ENCODE measurements around the gene FCHSD2. TPM values are rescaled to one million over a fixed set of nuclear protein-coding genes. Genes with fewer than 3 reads are reported as not detected.

FCHSD2 gene
- total and polyA plus RNA-seq, 2 of the 13 experiments (the other 11 are each of a cell fraction or from before 2014, with no cell fraction given) = 20.5 to 24.8 TPM

GRCh38 chr11:73099512-73100266, 42.4 kb downstream of the FCHSD2 start:
- intact Hi-C loops (cut with micrococcal nuclease; ENCODE audit: unreplicated experiment) = no loop called here
- H4K20me1 ChIP-seq (ENCODE audit: insufficient read depth, low read length) = peaks cover 5% of the 10 kb centered on the region
- DNase-seq (ENCODE audit: low spot score) = no peak
- H3K36me3 ChIP-seq (replicated peaks in 1 of 2; ENCODE audit: control insufficient read depth in 1 of 2, insufficient read depth in 2 of 2, low read length in 2 of 2) = peaks cover 5 to 21% of the 10 kb centered on the region in 2 experiments; a peak in 3 of 5 replicates
- H3K27me3 ChIP-seq (ENCODE audit: control insufficient read depth in 1 of 2, insufficient read depth in 2 of 2, low read length in 2 of 2) = no peaks in the 10 kb centered on the region
- H3K4me2 ChIP-seq (ENCODE audit: low read depth, low read length) = no peak overlapping the region
- no peaks in the 10 kb centered on the region for H3K9me3 ChIP-seq (ENCODE audit: low read length)
- TF ChIP-seq AGO2 (optimal IDR thresholded peaks at IDR 0.05; ENCODE audit: low read depth, low read length) (peak; percentile 39), KDM5A (IDR thresholded peaks at IDR 0.05; ENCODE audit: borderline replicate concordance, low read length) (no peak)
- H3K27ac ChIP-seq (ENCODE audit: extremely low read length, insufficient read depth, low read length) = no peak overlapping the region
- ATAC-seq = no peak
- H3K4me1 ChIP-seq (ENCODE audit: insufficient read depth, low read length) = 0 out of 2 replicates have a peak, but pooled peaks cover 7% of the 10 kb centered on the region
- peaks cover 80% of the 10 kb centered on the region for H3K79me2 ChIP-seq (ENCODE audit: insufficient read depth, low read length)
- in situ Hi-C loops (cut with HindIII; ENCODE audit: extremely low pct_ligation_motif_present, low pct_unique_long_range_greater_than_20kb) = no loop called here
- ChIA-PET POLR2A (no interaction called here), CTCF (ENCODE audit: low intra/inter-chr PET ratio, low total read pairs) (no interaction called here)
- no peak overlapping the region for H3K4me3 ChIP-seq (replicated peaks in 1 of 3; ENCODE audit: insufficient read depth in 1 of 3, low read depth in 2 of 3, low read length in 3 of 3)
- no peak overlapping the region for H3K9ac ChIP-seq (ENCODE audit: insufficient read depth, low read depth, low read length)
- FAIRE-seq = no peak
- no TSS peak for BruUV-seq (replicated peaks)
- no peak overlapping the region for H2AFZ ChIP-seq (ENCODE audit: low read length)
- WGBS (ENCODE audit: low lambda C conversion rate) = 95% methylated on average over 23 of the region's 25 CpGs

DNA sequence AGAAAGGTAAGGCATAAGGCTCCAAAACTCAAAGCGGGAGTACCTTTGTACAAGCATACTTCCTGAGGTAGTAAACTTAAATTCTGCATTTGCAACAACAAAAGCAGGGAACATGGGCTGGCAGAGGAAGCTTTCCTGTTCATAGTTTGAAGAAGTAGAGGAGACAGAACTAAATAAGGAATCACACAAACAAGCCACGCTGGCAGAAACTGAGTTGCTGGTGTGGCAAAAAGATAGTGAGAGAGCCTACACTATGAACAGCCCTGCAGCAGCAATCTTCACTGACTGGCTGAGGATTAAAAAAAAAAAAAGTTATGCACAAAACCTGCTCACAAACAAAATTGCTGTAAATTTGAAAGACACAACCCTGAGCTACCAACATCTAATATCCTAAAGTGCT, 46.5 kb downstream of the FCHSD2 start:
- ChIA-PET POLR2A (no interaction called here), CTCF (ENCODE audit: low intra/inter-chr PET ratio, low total read pairs) (no interaction called here)
- DNase-seq (ENCODE audit: low spot score) = no peak
- no peak for ATAC-seq
- Histone ChIP-seq H3K4me3 (replicated peaks in 1 of 3; ENCODE audit: insufficient read depth in 1 of 3, low read depth in 2 of 3, low read length in 3 of 3) (no peak overlapping the region), H3K36me3 (replicated peaks in 1 of 2; ENCODE audit: control insufficient read depth in 1 of 2, insufficient read depth in 2 of 2, low read length in 2 of 2) (peaks cover 5 to 21% of the 10 kb centered on the region in 2 experiments; a peak in 4 of 5 replicates), H3K27ac (ENCODE audit: extremely low read length, insufficient read depth, low read length) (no peak overlapping the region), H3K4me1 (ENCODE audit: insufficient read depth, low read length) (0 out of 2 replicates have a peak, but pooled peaks cover 7% of the 10 kb centered on the region), H3K4me2 (ENCODE audit: low read depth, low read length) (no peak overlapping the region), H3K27me3 (ENCODE audit: control insufficient read depth in 1 of 2, insufficient read depth in 2 of 2, low read length in 2 of 2) (no peaks in the 10 kb centered on the region), H3K9ac (ENCODE audit: insufficient read depth, low read depth, low read length) (no peak overlapping the region), H2AFZ (ENCODE audit: low read length) (no peak overlapping the region), H4K20me1 (ENCODE audit: insufficient read depth, low read length) (peaks cover 5% of the 10 kb centered on the region), H3K79me2 (ENCODE audit: insufficient read depth, low read length) (peaks cover 83% of the 10 kb centered on the region), H3K9me3 (ENCODE audit: low read length) (no peaks in the 10 kb centered on the region)
- 98% methylated on average over 2 of the region's 2 CpGs for WGBS (ENCODE audit: low lambda C conversion rate)
- no peak for FAIRE-seq
- BruUV-seq (replicated peaks) = no TSS peak
- in situ Hi-C loops (cut with HindIII; ENCODE audit: extremely low pct_ligation_motif_present, low pct_unique_long_range_greater_than_20kb) = no loop called here
- intact Hi-C loops (cut with micrococcal nuclease; ENCODE audit: unreplicated experiment) = no loop called here
- TF ChIP-seq, protein P1, sequence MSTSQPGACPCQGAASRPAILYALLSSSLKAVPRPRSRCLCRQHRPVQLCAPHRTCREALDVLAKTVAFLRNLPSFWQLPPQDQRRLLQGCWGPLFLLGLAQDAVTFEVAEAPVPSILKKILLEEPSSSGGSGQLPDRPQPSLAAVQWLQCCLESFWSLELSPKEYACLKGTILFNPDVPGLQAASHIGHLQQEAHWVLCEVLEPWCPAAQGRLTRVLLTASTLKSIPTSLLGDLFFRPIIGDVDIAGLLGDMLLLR (CRISPR knock-in tag; IDR thresholded peaks at IDR 0.05) = no peak
- no peak for TF ChIP-seq GMEB2 (CRISPR knock-in tag; IDR thresholded peaks at IDR 0.05; ENCODE audit: low read depth)
- TF ChIP-seq, protein P2, sequence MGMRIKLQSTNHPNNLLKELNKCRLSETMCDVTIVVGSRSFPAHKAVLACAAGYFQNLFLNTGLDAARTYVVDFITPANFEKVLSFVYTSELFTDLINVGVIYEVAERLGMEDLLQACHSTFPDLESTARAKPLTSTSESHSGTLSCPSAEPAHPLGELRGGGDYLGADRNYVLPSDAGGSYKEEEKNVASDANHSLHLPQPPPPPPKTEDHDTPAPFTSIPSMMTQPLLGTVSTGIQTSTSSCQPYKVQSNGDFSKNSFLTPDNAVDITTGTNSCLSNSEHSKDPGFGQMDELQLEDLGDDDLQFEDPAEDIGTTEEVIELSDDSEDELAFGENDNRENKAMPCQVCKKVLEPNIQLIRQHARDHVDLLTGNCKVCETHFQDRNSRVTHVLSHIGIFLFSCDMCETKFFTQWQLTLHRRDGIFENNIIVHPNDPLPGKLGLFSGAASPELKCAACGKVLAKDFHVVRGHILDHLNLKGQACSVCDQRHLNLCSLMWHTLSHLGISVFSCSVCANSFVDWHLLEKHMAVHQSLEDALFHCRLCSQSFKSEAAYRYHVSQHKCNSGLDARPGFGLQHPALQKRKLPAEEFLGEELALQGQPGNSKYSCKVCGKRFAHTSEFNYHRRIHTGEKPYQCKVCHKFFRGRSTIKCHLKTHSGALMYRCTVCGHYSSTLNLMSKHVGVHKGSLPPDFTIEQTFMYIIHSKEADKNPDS (CRISPR knock-in tag; IDR thresholded peaks at IDR 0.05) = no peak
- no peak for TF ChIP-seq FOXO1 (CRISPR knock-in tag; IDR thresholded peaks at IDR 0.05)
- no peak for TF ChIP-seq NFYB (CRISPR knock-in tag; IDR thresholded peaks at IDR 0.05)
- no peak for TF ChIP-seq ZNF556 (CRISPR knock-in tag; IDR thresholded peaks at IDR 0.05; ENCODE audit: borderline replicate concordance)
- no peak for TF ChIP-seq TCF7 (IDR thresholded peaks at IDR 0.05; ENCODE audit: low read depth)
